ENCODE results near the gene NCKAP5.

Gene NCKAP5

DNA sequence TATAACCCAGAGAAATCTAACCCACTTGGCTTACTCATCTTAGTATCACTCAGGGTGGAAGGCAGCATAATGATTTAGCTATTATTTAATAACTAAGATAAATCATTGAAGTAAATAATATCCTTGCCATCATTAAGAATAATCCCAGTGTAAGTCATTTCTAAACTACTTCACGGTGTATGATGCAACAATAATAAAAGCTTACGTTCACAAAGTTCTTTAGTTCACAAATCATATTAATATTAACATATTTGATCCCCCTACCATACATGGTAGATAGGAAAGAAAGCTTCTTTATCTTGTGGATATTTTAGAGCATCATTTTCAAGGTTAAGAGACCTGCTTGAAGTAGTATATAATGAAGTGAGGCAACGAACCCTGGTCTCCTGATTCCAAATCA, 401.0 kb downstream of the NCKAP5 start:
- 90 to 98% methylated on average over 2 to 3 of the region's 3 CpGs for WGBS, 2 experiments
- Histone ChIP-seq H3K4me3 (ENCODE audit: insufficient read depth, low read depth, low read length) (no peak overlapping the region), H3K27me3 (ENCODE audit: control insufficient read depth, insufficient read depth, low read length, poor library complexity, severe bottlenecking) (no peaks in the 10 kb centered on the region), H3K9me3 (ENCODE audit: control insufficient read depth, low read length) (no peaks in the 10 kb centered on the region), H3K27ac (ENCODE audit: insufficient read depth, low read depth, low read length, poor library complexity, severe bottlenecking) (no peak overlapping the region), H3K36me3 (ENCODE audit: control insufficient read depth, insufficient read depth, low read length) (no peaks in the 10 kb centered on the region), H3K4me1 (ENCODE audit: control insufficient read depth, insufficient read depth, low read length) (no peaks in the 10 kb centered on the region)

DNA sequence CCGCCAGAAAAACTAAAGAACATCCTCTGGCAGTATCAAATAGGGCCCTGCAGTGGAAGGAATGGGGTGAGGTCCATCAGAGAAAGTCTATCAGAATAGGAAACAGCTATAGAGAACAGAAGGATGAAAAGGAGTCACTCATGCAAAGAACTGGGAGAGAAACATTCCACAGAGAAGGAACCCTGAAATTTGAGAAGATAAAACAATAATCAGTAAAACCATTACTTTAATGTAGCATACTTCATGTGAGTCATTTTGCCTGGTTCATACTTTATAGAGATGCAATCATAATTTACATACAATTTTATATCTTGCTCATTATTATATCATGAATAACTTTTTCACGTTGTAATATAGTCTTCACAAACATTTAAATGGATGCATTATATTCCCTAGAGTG, 402.2 kb downstream of the NCKAP5 start:
- WGBS, 2 experiments, result 91 to 95% methylated on average over 1 of the region's 2 CpGs
- Histone ChIP-seq H3K36me3 (ENCODE audit: control insufficient read depth, insufficient read depth, low read length) (no peaks in the 10 kb centered on the region), H3K4me1 (ENCODE audit: control insufficient read depth, insufficient read depth, low read length) (no peaks in the 10 kb centered on the region), H3K4me3 (ENCODE audit: insufficient read depth, low read depth, low read length) (no peak overlapping the region), H3K9me3 (ENCODE audit: control insufficient read depth, low read length) (no peaks in the 10 kb centered on the region), H3K27me3 (ENCODE audit: control insufficient read depth, insufficient read depth, low read length, poor library complexity, severe bottlenecking) (no peaks in the 10 kb centered on the region), H3K27ac (ENCODE audit: insufficient read depth, low read depth, low read length, poor library complexity, severe bottlenecking) (no peak overlapping the region)

DNA sequence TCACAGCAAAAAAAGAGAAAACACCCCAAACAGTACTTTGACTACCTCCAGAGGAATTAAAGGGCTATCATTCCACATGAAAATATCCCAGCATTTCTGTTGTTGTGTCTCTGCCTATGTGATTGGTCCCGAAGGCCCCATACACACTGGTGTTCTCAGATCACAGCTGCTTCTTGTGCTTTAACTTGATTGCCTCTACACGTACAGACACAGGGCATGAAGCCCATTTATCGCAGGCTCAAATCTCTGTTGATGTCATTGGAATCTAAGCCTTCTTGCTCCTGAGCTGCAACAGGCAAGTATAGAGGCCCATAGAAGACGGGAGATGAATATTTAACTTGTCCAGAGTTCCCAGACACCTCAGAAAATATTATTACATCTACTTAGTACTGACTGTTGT, 405.2 kb downstream of the NCKAP5 start:
- no peak overlapping the region for H3K27ac ChIP-seq (ENCODE audit: insufficient read depth, low read depth, low read length, poor library complexity, severe bottlenecking)
- no peaks in the 10 kb centered on the region for H3K27me3 ChIP-seq (ENCODE audit: control insufficient read depth, insufficient read depth, low read length, poor library complexity, severe bottlenecking)
- WGBS, 2 experiments, result 89 to 92% methylated on average over 4 of the region's 4 CpGs
- H3K36me3 ChIP-seq (ENCODE audit: control insufficient read depth, insufficient read depth, low read length), result no peaks in the 10 kb centered on the region
- H3K4me1 ChIP-seq (ENCODE audit: control insufficient read depth, insufficient read depth, low read length), result no peaks in the 10 kb centered on the region
- H3K9me3 ChIP-seq (ENCODE audit: control insufficient read depth, low read length), result no peaks in the 10 kb centered on the region
- no peak overlapping the region for H3K4me3 ChIP-seq (ENCODE audit: insufficient read depth, low read depth, low read length)

DNA sequence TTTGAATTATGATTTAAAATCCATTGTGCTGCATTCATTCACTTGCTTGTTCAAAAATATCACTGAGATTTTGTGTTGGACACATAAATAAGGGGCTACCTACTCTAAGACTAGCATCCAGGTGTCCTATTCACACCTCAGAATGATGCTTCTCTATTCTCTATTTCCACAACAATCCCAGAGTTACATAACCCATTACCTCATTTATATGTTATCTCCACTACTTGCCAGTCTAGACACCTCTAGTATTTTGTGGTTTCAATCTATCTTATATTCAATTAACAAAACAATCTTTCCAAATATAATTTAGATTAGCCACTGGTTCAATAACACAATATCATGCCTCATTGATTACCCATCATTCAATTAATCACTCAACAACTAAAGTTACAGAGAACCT, 409.8 kb downstream of the NCKAP5 start:
- H3K9me3 ChIP-seq (ENCODE audit: control insufficient read depth, low read length), result no peaks in the 10 kb centered on the region
- no peak overlapping the region for H3K4me3 ChIP-seq (ENCODE audit: insufficient read depth, low read depth, low read length)
- H3K27ac ChIP-seq (ENCODE audit: insufficient read depth, low read depth, low read length, poor library complexity, severe bottlenecking), result no peak overlapping the region
- H3K27me3 ChIP-seq (ENCODE audit: control insufficient read depth, insufficient read depth, low read length, poor library complexity, severe bottlenecking), result no peaks in the 10 kb centered on the region
- H3K4me1 ChIP-seq (ENCODE audit: control insufficient read depth, insufficient read depth, low read length), result no peaks in the 10 kb centered on the region
- H3K36me3 ChIP-seq (ENCODE audit: control insufficient read depth, insufficient read depth, low read length), result no peaks in the 10 kb centered on the region

DNA sequence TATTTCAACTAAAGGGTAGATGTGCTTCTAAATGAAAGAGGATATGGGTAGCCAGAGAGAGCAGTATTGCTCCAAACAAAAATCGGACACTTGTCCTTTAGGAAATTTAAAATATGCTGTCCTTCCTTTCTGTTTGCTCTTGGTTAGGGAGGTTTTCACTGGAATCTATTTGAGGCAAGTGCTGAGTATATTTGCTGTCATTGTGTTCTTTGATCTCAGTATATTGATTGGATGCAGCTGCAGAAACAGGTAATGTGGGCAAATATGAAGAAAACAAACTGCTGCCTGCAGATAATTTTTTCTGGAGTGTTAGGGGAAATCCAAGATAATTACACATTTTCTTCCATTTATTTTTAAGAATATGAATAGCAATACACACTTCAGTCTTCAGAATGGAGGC, 410.2 kb downstream of the NCKAP5 start:
- 98 to 100% methylated on average over 1 of the region's 1 CpG for WGBS, 2 experiments
- H3K4me1 ChIP-seq (ENCODE audit: control insufficient read depth, insufficient read depth, low read length), result no peaks in the 10 kb centered on the region
- no peak overlapping the region for H3K4me3 ChIP-seq (ENCODE audit: insufficient read depth, low read depth, low read length)
- no peak overlapping the region for H3K27ac ChIP-seq (ENCODE audit: insufficient read depth, low read depth, low read length, poor library complexity, severe bottlenecking)
- no peaks in the 10 kb centered on the region for H3K9me3 ChIP-seq (ENCODE audit: control insufficient read depth, low read length)
- no peaks in the 10 kb centered on the region for H3K36me3 ChIP-seq (ENCODE audit: control insufficient read depth, insufficient read depth, low read length)
- H3K27me3 ChIP-seq (ENCODE audit: control insufficient read depth, insufficient read depth, low read length, poor library complexity, severe bottlenecking), result no peaks in the 10 kb centered on the region

DNA sequence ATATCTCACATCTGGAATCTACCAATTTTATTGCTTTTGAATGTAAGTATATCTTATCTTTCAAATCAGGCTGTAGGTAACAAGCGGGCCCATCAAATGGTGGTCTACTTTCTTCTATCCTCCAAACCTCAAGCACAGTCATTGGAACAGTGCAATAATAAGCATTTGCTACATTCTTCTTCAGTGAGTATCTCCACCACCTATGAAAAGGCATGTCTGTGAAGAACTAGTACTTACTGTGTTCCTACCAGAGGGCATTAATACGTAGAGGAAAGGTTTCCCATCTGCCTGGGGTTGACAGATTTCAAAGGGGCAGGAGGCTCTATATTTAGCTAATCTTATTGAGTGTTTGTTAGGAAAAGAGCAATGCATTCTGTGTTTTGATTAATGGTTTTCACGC, 411.1 kb downstream of the NCKAP5 start:
- Histone ChIP-seq H3K4me1 (ENCODE audit: control insufficient read depth, insufficient read depth, low read length) (no peaks in the 10 kb centered on the region), H3K9me3 (ENCODE audit: control insufficient read depth, low read length) (no peaks in the 10 kb centered on the region), H3K36me3 (ENCODE audit: control insufficient read depth, insufficient read depth, low read length) (no peaks in the 10 kb centered on the region), H3K27ac (ENCODE audit: insufficient read depth, low read depth, low read length, poor library complexity, severe bottlenecking) (no peak overlapping the region), H3K4me3 (ENCODE audit: insufficient read depth, low read depth, low read length) (no peak overlapping the region), H3K27me3 (ENCODE audit: control insufficient read depth, insufficient read depth, low read length, poor library complexity, severe bottlenecking) (no peaks in the 10 kb centered on the region)
- WGBS, 2 experiments, result 92% methylated on average over 3 of the region's 3 CpGs

DNA sequence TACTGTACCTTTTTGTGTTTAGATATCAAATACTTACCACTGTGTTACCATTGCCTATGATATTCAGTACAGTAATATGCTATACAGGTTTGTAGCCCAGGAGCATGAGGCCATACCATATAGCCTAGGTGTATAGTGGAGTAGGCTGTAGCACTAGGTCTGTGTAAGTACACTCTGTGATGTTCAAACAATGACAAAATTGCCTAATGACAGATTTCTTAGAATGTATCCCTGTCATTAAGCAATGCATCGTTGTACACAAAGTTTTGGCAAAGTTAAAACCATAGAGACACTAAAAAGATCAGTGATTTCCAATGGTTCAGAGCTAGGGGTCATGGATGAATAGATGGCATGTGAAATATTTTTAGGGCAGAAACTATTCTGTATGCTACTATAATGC, 415.5 kb downstream of the NCKAP5 start:
- Histone ChIP-seq H3K27ac (ENCODE audit: insufficient read depth, low read depth, low read length, poor library complexity, severe bottlenecking) (no peak overlapping the region), H3K36me3 (ENCODE audit: control insufficient read depth, insufficient read depth, low read length) (no peaks in the 10 kb centered on the region), H3K4me1 (ENCODE audit: control insufficient read depth, insufficient read depth, low read length) (no peaks in the 10 kb centered on the region), H3K4me3 (ENCODE audit: insufficient read depth, low read depth, low read length) (no peak overlapping the region), H3K9me3 (ENCODE audit: control insufficient read depth, low read length) (no peaks in the 10 kb centered on the region), H3K27me3 (ENCODE audit: control insufficient read depth, insufficient read depth, low read length, poor library complexity, severe bottlenecking) (no peaks in the 10 kb centered on the region)
- WGBS, 2 experiments, result 95 to 100% methylated on average over 1 of the region's 1 CpG

DNA sequence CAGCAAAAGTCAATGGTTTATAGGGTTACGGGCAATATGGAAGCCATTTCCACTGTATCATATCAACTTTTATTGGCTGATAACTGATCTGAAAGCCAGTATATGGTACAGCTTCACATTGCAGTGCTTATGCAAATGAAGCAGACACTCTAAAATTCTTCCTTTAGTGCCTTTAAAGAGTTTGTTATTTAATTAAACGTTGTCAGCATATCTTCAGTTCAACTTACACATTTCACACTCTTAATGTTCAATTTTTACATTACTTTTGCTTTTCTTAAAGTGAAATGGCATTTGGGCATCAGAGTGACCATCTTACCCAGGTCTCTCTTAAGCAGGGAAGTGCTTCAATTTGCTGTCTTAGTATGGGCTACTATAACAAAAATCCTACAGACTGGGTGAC, 420.1 kb downstream of the NCKAP5 start:
- Histone ChIP-seq H3K4me1 (ENCODE audit: control insufficient read depth, insufficient read depth, low read length) (no peaks in the 10 kb centered on the region), H3K27me3 (ENCODE audit: control insufficient read depth, insufficient read depth, low read length, poor library complexity, severe bottlenecking) (no peaks in the 10 kb centered on the region), H3K27ac (ENCODE audit: insufficient read depth, low read depth, low read length, poor library complexity, severe bottlenecking) (no peak overlapping the region), H3K4me3 (ENCODE audit: insufficient read depth, low read depth, low read length) (no peak overlapping the region), H3K9me3 (ENCODE audit: control insufficient read depth, low read length) (no peaks in the 10 kb centered on the region), H3K36me3 (ENCODE audit: control insufficient read depth, insufficient read depth, low read length) (no peaks in the 10 kb centered on the region)
- 92 to 94% methylated on average over 2 of the region's 2 CpGs for WGBS, 2 experiments

DNA sequence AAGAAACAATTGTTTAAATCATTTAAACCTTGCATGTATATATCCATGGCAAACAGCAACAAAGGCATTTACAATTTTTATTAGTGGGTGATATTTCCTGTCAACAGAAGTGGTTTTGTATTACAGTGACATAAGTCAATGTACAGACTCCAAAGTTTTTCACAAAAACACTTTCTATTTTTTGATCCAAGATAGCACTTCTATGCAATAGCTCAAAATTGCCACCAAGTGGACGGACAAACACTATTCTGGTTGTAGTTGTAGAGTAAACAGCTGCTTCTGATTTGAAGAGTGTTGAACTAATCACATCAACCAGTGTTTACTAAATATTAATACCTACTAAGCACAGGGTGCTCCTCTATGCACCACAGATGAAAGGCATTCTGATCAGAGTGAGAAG, 421.4 kb downstream of the NCKAP5 start:
- no peaks in the 10 kb centered on the region for H3K27me3 ChIP-seq (ENCODE audit: control insufficient read depth, insufficient read depth, low read length, poor library complexity, severe bottlenecking)
- no peak overlapping the region for H3K4me3 ChIP-seq (ENCODE audit: insufficient read depth, low read depth, low read length)
- no peaks in the 10 kb centered on the region for H3K36me3 ChIP-seq (ENCODE audit: control insufficient read depth, insufficient read depth, low read length)
- H3K27ac ChIP-seq (ENCODE audit: insufficient read depth, low read depth, low read length, poor library complexity, severe bottlenecking), result no peak overlapping the region
- peaks cover 3% of the 10 kb centered on the region for H3K4me1 ChIP-seq (ENCODE audit: control insufficient read depth, insufficient read depth, low read length)
- WGBS, 2 experiments, result no CpG with 5 or more reads among the region's 1 CpG
- no peaks in the 10 kb centered on the region for H3K9me3 ChIP-seq (ENCODE audit: control insufficient read depth, low read length)

DNA sequence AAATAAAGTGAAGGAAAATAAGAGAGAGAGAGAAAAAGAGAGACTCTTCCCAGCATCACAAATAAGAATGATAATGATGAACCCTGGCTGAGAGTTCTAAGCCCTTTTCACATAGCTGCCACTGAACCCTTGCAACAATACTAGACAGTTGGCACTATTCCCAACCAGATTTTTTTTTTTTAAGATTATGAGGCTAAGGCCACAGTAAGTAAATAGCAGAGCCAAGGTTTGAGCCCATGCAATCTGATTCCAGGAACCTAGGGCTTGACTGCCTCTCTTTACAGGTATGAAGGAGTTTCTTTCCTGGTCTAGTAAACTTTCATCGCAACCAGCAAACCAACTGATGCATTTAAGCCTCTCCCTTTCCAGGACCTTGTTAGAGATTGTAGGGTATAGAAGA, 424.6 kb downstream of the NCKAP5 start:
- no peaks in the 10 kb centered on the region for H3K9me3 ChIP-seq (ENCODE audit: control insufficient read depth, low read length)
- H3K27ac ChIP-seq (ENCODE audit: insufficient read depth, low read depth, low read length, poor library complexity, severe bottlenecking), result no peak overlapping the region
- peaks cover 13% of the 10 kb centered on the region for H3K4me1 ChIP-seq (ENCODE audit: control insufficient read depth, insufficient read depth, low read length)
- H3K4me3 ChIP-seq (ENCODE audit: insufficient read depth, low read depth, low read length), result no peak overlapping the region
- no peaks in the 10 kb centered on the region for H3K27me3 ChIP-seq (ENCODE audit: control insufficient read depth, insufficient read depth, low read length, poor library complexity, severe bottlenecking)
- WGBS, 2 experiments, result 100% methylated on average over 1 of the region's 1 CpG
- H3K36me3 ChIP-seq (ENCODE audit: control insufficient read depth, insufficient read depth, low read length), result no peaks in the 10 kb centered on the region

DNA sequence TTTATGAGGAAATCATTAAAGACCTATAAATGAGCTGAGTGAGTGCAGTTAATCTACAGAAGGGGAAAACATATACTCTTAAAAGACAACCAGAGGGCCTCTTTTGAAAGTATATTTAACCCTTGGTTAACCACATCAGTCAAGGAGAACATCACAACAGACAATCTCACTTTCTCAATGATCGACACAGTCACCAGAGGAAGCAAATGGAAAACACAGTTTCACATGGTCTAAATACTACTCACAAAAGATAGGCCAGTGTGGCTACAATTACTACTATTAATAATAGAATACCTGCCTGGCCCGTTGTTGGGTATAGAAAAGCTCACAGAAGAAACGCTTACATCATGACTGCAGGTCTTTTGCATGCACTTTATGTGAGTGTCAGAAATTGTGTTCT, 426.2 kb downstream of the NCKAP5 start:
- 95 to 96% methylated on average over 3 of the region's 3 CpGs for WGBS, 2 experiments
- H3K4me1 ChIP-seq (ENCODE audit: control insufficient read depth, insufficient read depth, low read length), result peaks cover 13% of the 10 kb centered on the region
- H3K4me3 ChIP-seq (ENCODE audit: insufficient read depth, low read depth, low read length), result no peak overlapping the region
- no peaks in the 10 kb centered on the region for H3K36me3 ChIP-seq (ENCODE audit: control insufficient read depth, insufficient read depth, low read length)
- no peaks in the 10 kb centered on the region for H3K27me3 ChIP-seq (ENCODE audit: control insufficient read depth, insufficient read depth, low read length, poor library complexity, severe bottlenecking)
- H3K27ac ChIP-seq (ENCODE audit: insufficient read depth, low read depth, low read length, poor library complexity, severe bottlenecking), result no peak overlapping the region
- no peaks in the 10 kb centered on the region for H3K9me3 ChIP-seq (ENCODE audit: control insufficient read depth, low read length)
